ENCODE results near the gene LMNTD2.
A peak's percentile ranks its signal among the peaks of the same experiment; 100 is the strongest.

LMNTD2 gene

GRCh38 chr11:573146-573759 lies 12.7 kb upstream of the LMNTD2 start:
- Mint-ChIP-seq H3K27me3 (ENCODE audit: low read depth, poor library complexity) (peaks cover 4% of the 10 kb centered on the region), H3K4me3 (peak overlapping the region; percentile 90), H3K9me3 (no peaks in the 10 kb centered on the region), H3K4me1 (peaks cover 52% of the 10 kb centered on the region), H3K27ac (no peak overlapping the region), H3K36me3 (ENCODE audit: low read depth) (no peaks in the 10 kb centered on the region)
- DNase-seq: no peak
- no peak for TF ChIP-seq CTCF (IDR thresholded peaks at IDR 0.05)

GRCh38 chr11:571802-572185 lies 11.3 kb upstream of the LMNTD2 start:
- H3K9me3 Mint-ChIP-seq: no peaks in the 10 kb centered on the region
- no peaks in the 10 kb centered on the region for H3K36me3 Mint-ChIP-seq (ENCODE audit: low read depth)
- H3K4me3 Mint-ChIP-seq: no peak overlapping the region
- H3K27ac Mint-ChIP-seq: no peak overlapping the region
- TF ChIP-seq CTCF (IDR thresholded peaks at IDR 0.05): no peak
- peaks cover 50% of the 10 kb centered on the region for H3K4me1 Mint-ChIP-seq
- no peak for DNase-seq
- peaks cover 4% of the 10 kb centered on the region for H3K27me3 Mint-ChIP-seq (ENCODE audit: low read depth, poor library complexity)

- Mint-ChIP-seq H3K9me3 (no peaks in the 10 kb centered on the region), H3K27me3 (ENCODE audit: low read depth, poor library complexity) (no peaks in the 10 kb centered on the region), H3K27ac (peak overlapping the region; percentile 42), H3K4me3 (peak overlapping the region; percentile 80), H3K4me1 (peaks cover 42% of the 10 kb centered on the region), H3K36me3 (ENCODE audit: low read depth) (no peaks in the 10 kb centered on the region)
- TF ChIP-seq CTCF (IDR thresholded peaks at IDR 0.05): no peak
- no peak for DNase-seq
Measured at GRCh38 chr11:569158-569885, 8.8 kb upstream of the LMNTD2 start.

- peak; percentile 96 for DNase-seq
- Mint-ChIP-seq H3K27ac (no peak overlapping the region), H3K4me3 (peak overlapping the region; percentile 80), H3K9me3 (no peaks in the 10 kb centered on the region), H3K4me1 (peaks cover 34% of the 10 kb centered on the region), H3K36me3 (ENCODE audit: low read depth) (no peaks in the 10 kb centered on the region), H3K27me3 (ENCODE audit: low read depth, poor library complexity) (no peaks in the 10 kb centered on the region)
- no peak for TF ChIP-seq CTCF (IDR thresholded peaks at IDR 0.05)
Measured at GRCh38 chr11:568306-569157, 8.0 kb upstream of the LMNTD2 start.

GRCh38 chr11:567629-568292 lies 7.2 kb upstream of the LMNTD2 start:
- Mint-ChIP-seq H3K4me1 (peaks cover 28% of the 10 kb centered on the region), H3K27ac (no peak overlapping the region), H3K27me3 (ENCODE audit: low read depth, poor library complexity) (no peaks in the 10 kb centered on the region), H3K36me3 (ENCODE audit: low read depth) (no peaks in the 10 kb centered on the region), H3K4me3 (peak overlapping the region; percentile 86), H3K9me3 (no peaks in the 10 kb centered on the region)
- no peak for TF ChIP-seq CTCF (IDR thresholded peaks at IDR 0.05)
- no peak for DNase-seq
